ENCODE results near the gene UTS2B.

Gene UTS2B

GRCh38 chr3:191329654-191330529 lies at the start of gene UTS2B:
Gene UTS2B (minus strand): TSS chr3:191330526. CDS start chr3:191282189, 48,337 bp downstream.
- no peaks in the 10 kb centered on the region for H3K9me3 Mint-ChIP-seq

GRCh38 chr3:191380001-191380400 lies 49.7 kb upstream of the UTS2B start:
- no peak for TF ChIP-seq CTCF (IDR thresholded peaks at IDR 0.05; ENCODE audit: unreplicated experiment in 3 of 3)
- Mint-ChIP-seq H3K4me3 (no peak overlapping the region), H3K9me3 (no peaks in the 10 kb centered on the region), H3K36me3 (ENCODE audit: low read depth) (peaks cover 50% of the 10 kb centered on the region), H3K27me3 (ENCODE audit: low read depth) (no peaks in the 10 kb centered on the region), H3K4me1 (peaks cover 43% of the 10 kb centered on the region), H3K27ac (no peak overlapping the region)

More at GRCh38 chr3:191329654-191330529, at the start of gene UTS2B:
- TF ChIP-seq CTCF (IDR thresholded peaks at IDR 0.05; ENCODE audit: unreplicated experiment in 3 of 3) = no peak
- no peaks in the 10 kb centered on the region for H3K27me3 Mint-ChIP-seq (ENCODE audit: low read depth)
- no peaks in the 10 kb centered on the region for H3K36me3 Mint-ChIP-seq (ENCODE audit: low read depth)
- H3K4me1 Mint-ChIP-seq = peaks cover 38% of the 10 kb centered on the region
- peak within 1 kb of the TSS; percentile 99 for H3K27ac Mint-ChIP-seq
- H3K4me3 Mint-ChIP-seq = peak within 1 kb of the TSS; percentile 96 to 99 (median 98)

- H3K27ac Mint-ChIP-seq = no peak overlapping the region
- H3K4me1 Mint-ChIP-seq = peaks cover 43% of the 10 kb centered on the region
- H3K27me3 Mint-ChIP-seq (ENCODE audit: low read depth) = no peaks in the 10 kb centered on the region
- no peaks in the 10 kb centered on the region for H3K9me3 Mint-ChIP-seq
- H3K36me3 Mint-ChIP-seq (ENCODE audit: low read depth) = peaks cover 48% of the 10 kb centered on the region
- TF ChIP-seq CTCF (IDR thresholded peaks at IDR 0.05; ENCODE audit: unreplicated experiment in 3 of 3) = no peak
- no peak overlapping the region for H3K4me3 Mint-ChIP-seq
Measured at GRCh38 chr3:191379446-191379845, 49.1 kb upstream of the UTS2B start.

GRCh38 chr3:191378142-191378812 lies 48.0 kb upstream of the UTS2B start:
- TF ChIP-seq CTCF (IDR thresholded peaks at IDR 0.05; ENCODE audit: unreplicated experiment in 3 of 3) = no peak
- peaks cover 38% of the 10 kb centered on the region for H3K36me3 Mint-ChIP-seq (ENCODE audit: low read depth)
- H3K9me3 Mint-ChIP-seq = no peaks in the 10 kb centered on the region
- H3K27me3 Mint-ChIP-seq (ENCODE audit: low read depth) = no peaks in the 10 kb centered on the region
- H3K27ac Mint-ChIP-seq = peak overlapping the region; percentile 43 to 75 (median 75)
- H3K4me3 Mint-ChIP-seq = no peak overlapping the region
- peaks cover 34% of the 10 kb centered on the region for H3K4me1 Mint-ChIP-seq

GRCh38 chr3:191376516-191377141 lies 46.3 kb upstream of the UTS2B start:
- peaks cover 26% of the 10 kb centered on the region for H3K4me1 Mint-ChIP-seq
- peak overlapping the region; percentile 70 to 80 (median 75) for H3K27ac Mint-ChIP-seq
- H3K36me3 Mint-ChIP-seq (ENCODE audit: low read depth) = peaks cover 37% of the 10 kb centered on the region
- TF ChIP-seq CTCF (IDR thresholded peaks at IDR 0.05; ENCODE audit: unreplicated experiment in 3 of 3) = no peak
- no peaks in the 10 kb centered on the region for H3K27me3 Mint-ChIP-seq (ENCODE audit: low read depth)
- H3K4me3 Mint-ChIP-seq = peak overlapping the region in 1 of 3 experiments; percentile 11
- no peaks in the 10 kb centered on the region for H3K9me3 Mint-ChIP-seq

Data from nephron (organoid).